Measurements from ENCODE around the gene FFAR1.

DNA sequence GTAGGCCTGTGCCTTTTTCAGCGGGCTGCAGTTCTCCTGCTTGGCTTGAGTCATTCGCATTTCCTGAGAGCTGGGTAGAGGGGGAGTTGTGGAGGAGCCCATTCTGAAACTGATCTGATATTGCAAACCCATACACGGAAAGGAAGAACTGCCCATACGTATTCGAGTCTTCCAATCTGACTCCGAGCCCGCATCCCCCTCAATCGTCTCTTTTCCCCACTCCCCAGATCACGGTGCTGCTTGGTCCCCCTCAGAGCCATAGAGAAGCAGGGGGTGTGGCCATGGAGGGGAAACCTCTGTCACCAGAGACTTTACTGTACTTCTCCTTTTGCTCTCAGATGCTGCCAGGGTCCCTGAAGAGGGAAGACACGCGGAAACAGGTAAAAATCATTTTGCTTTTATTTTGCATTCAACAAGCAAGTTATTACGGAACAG is 18.8 kb upstream of the FFAR1 start, which contains the start of gene CD22:
- TF ChIP-seq RAD21 (conservative IDR thresholded peaks at IDR 0.05) (no peak), EZH2 (IDR thresholded peaks at IDR 0.05; ENCODE audit: borderline replicate concordance, insufficient read depth, low read length, poor library complexity, severe bottlenecking) (no peak)
- TF ChIP-seq, protein P1, sequence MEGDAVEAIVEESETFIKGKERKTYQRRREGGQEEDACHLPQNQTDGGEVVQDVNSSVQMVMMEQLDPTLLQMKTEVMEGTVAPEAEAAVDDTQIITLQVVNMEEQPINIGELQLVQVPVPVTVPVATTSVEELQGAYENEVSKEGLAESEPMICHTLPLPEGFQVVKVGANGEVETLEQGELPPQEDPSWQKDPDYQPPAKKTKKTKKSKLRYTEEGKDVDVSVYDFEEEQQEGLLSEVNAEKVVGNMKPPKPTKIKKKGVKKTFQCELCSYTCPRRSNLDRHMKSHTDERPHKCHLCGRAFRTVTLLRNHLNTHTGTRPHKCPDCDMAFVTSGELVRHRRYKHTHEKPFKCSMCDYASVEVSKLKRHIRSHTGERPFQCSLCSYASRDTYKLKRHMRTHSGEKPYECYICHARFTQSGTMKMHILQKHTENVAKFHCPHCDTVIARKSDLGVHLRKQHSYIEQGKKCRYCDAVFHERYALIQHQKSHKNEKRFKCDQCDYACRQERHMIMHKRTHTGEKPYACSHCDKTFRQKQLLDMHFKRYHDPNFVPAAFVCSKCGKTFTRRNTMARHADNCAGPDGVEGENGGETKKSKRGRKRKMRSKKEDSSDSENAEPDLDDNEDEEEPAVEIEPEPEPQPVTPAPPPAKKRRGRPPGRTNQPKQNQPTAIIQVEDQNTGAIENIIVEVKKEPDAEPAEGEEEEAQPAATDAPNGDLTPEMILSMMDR (IDR thresholded peaks at IDR 0.05; ENCODE audit: poor library complexity, severe bottlenecking): no peak

Data from neural cell (in vitro differentiated cells).